Caco-2 (cell line): ENCODE data around the gene ADGRG1. TPM values are rescaled to one million over a fixed set of nuclear protein-coding genes. Genes with fewer than 3 reads are reported as not detected.

ENCODE experiments used
- BruUV-seq: library from RNA; stranded (reverse); fragments of 400-500 nt; replicated peaks from 2 replicates; lab custom pipeline; 2021; lab: Mats Ljungman, UMichigan
- CTCF ChIA-PET: fragments of 300-600 bp; sonication (Branson Sonifier 250); formaldehyde crosslinking; loops from one replicate; lab custom pipeline; 2022; ENCODE audit warnings: antibody characterized with exemption; lab: Charles Lee
- POLR2A ChIA-PET: fragments of 300-600 bp; sonication (Branson Sonifier 250); formaldehyde crosslinking; loops from one replicate; lab custom pipeline; 2022; ENCODE audit warnings: antibody characterized with exemption; lab: Charles Lee
- DNase-seq, 2 experiments: peaks; one replicate each; pipeline versions ENCODE4 v3.0.0 to v3.0.0-alpha.2; 2020 to 2022
- H3K27me3 ChIP-seq: replicated peaks from 2 replicates; pipeline ENCODE4 v1.6.0; 2011; ENCODE audit warnings: low read length; ENCODE audit not compliant: control insufficient read depth, insufficient read depth
- H3K36me3 ChIP-seq: 2 replicates; pipeline ENCODE4 v1.5.1; 2011; ENCODE audit warnings: low read length; ENCODE audit not compliant: control insufficient read depth, insufficient read depth
- H3K4me1 ChIP-seq: fragments of 250-450 bp; sonication (Bioruptor Pico); 2 replicates; pipeline ENCODE4 v1.5.1; 2020; ENCODE audit warnings: mild to moderate bottlenecking
- H3K4me3 ChIP-seq: 2 replicates; pipeline ENCODE4 v1.5.1; 2011; ENCODE audit warnings: low read depth, mild to moderate bottlenecking, control low read depth, low read length
- H3K9me3 ChIP-seq: fragments of 250-450 bp; sonication (Bioruptor Pico); 2 replicates; pipeline ENCODE4 v1.5.1; 2020; ENCODE audit warnings: mild to moderate bottlenecking, moderate library complexity
- H3K27ac Mint-ChIP-seq: one replicate; pipeline ENCODE4 v1.8.0; 2022; ENCODE audit warnings: mixed read lengths; ENCODE audit not compliant: unreplicated experiment
- H3K27me3 Mint-ChIP-seq: one replicate; pipeline ENCODE4 v1.8.0; 2022; ENCODE audit warnings: mixed read lengths; ENCODE audit not compliant: insufficient read depth, unreplicated experiment
- H3K36me3 Mint-ChIP-seq: one replicate; pipeline ENCODE4 v1.8.0; 2022; ENCODE audit warnings: mild to moderate bottlenecking, mixed read lengths; ENCODE audit not compliant: insufficient read depth, unreplicated experiment
- H3K4me1 Mint-ChIP-seq: one replicate; pipeline ENCODE4 v1.8.0; 2022; ENCODE audit warnings: low read depth, mixed read lengths; ENCODE audit not compliant: unreplicated experiment
- H3K4me3 Mint-ChIP-seq: one replicate; pipeline ENCODE4 v1.8.0; 2022; ENCODE audit warnings: mild to moderate bottlenecking, moderate library complexity, mixed read lengths; ENCODE audit not compliant: unreplicated experiment
- H3K9me3 Mint-ChIP-seq: one replicate; pipeline ENCODE4 v1.8.0; 2022; ENCODE audit warnings: mixed read lengths; ENCODE audit not compliant: unreplicated experiment
- intact Hi-C: fragments of 100-400 bp; cut with micrococcal nuclease; formaldehyde crosslinking; loops from one replicate; pipeline ENCODE4 v1.10.0; 2022; ENCODE audit not compliant: unreplicated experiment
- total RNA-seq: library from RNA; stranded (reverse); gene quantifications from 2 replicates; pipeline ENCODE4 v1.2.3, GENCODE V29; 2022
- TF ChIP-seq, protein P1 (sequence below), 2 experiments: fragments of 200-600 bp in 1 of 2; IDR thresholded peaks; 1 replicate in 1 of 2; 2 replicates in 1 of 2; pipeline versions ENCODE4 v1.5.1 to v1.8.0; 2011 to 2022; ENCODE audit warnings: antibody characterized with exemption in 1 of 2, control low read depth in 1 of 2, inconsistent platforms in 1 of 2, low read depth in 1 of 2, low read length in 1 of 2, mild to moderate bottlenecking in 1 of 2, moderate library complexity in 1 of 2; ENCODE audit not compliant: insufficient read depth in 1 of 2, severe bottlenecking in 1 of 2, unreplicated experiment in 1 of 2

Gene ADGRG1
- total RNA-seq, 1 experiment from 2014 or later = 195 TPM

DNA sequence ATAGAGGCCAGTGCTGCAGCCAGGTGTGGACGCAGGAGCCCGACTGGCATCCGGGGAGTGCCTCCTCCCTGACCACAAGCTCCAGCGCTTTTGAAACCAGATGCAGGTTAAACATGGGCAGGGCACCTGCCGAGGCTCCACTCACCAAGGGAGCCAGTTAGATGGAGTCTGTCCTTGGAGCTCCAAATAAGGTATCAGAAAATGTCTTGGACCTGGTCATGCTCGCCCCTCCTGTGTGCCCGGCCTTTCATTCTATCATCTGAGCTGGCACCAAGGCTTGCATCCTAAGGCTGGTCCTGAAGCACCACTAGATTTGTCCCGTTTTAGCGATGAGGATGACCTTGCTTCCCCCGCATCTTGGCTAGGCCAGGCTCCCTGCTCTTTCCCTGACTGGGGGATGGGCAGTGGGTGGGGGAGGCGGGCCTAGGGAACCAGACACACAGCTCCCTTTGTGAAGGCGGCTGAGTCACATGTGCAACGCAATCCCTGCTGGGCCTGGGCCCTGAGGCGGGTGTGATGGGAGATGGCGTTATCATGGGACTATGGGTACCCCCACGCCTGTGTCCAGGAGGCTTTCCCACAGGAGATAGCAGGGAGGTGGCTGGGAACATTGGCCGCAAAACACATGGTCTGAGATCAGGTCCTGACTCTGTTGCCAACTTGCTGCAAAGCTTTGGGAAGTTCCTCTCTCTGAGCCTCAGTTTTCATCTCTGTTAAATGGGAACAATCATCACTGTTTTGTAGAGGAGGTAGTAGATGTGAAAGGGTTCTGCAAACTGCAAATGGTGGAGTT lies 5.0 kb upstream of the ADGRG1 start:
- ChIA-PET POLR2A (no interaction called here), CTCF (interaction anchor here (0.8 to 1.8 kb wide), 3 partner anchors 15 to 32 kb away, joined by 3 to 10 read pairs (median 5); no protein-coding TSS in a partner anchor)
- intact Hi-C loops = no loop called here
- Mint-ChIP-seq H3K9me3 (no peaks in the 10 kb centered on the region), H3K4me1 (peaks cover 44% of the 10 kb centered on the region), H3K27ac (no peak overlapping the region), H3K36me3 (peaks cover 35% of the 10 kb centered on the region), H3K27me3 (no peaks in the 10 kb centered on the region), H3K4me3 (no peak overlapping the region)
- Histone ChIP-seq H3K36me3 (peaks cover 3% of the 10 kb centered on the region), H3K27me3 (no peaks in the 10 kb centered on the region), H3K9me3 (no peaks in the 10 kb centered on the region), H3K4me3 (no peak overlapping the region), H3K4me1 (peaks cover 48% of the 10 kb centered on the region)
- DNase-seq = no peak
- TF ChIP-seq, protein P1, sequence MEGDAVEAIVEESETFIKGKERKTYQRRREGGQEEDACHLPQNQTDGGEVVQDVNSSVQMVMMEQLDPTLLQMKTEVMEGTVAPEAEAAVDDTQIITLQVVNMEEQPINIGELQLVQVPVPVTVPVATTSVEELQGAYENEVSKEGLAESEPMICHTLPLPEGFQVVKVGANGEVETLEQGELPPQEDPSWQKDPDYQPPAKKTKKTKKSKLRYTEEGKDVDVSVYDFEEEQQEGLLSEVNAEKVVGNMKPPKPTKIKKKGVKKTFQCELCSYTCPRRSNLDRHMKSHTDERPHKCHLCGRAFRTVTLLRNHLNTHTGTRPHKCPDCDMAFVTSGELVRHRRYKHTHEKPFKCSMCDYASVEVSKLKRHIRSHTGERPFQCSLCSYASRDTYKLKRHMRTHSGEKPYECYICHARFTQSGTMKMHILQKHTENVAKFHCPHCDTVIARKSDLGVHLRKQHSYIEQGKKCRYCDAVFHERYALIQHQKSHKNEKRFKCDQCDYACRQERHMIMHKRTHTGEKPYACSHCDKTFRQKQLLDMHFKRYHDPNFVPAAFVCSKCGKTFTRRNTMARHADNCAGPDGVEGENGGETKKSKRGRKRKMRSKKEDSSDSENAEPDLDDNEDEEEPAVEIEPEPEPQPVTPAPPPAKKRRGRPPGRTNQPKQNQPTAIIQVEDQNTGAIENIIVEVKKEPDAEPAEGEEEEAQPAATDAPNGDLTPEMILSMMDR (IDR thresholded peaks at IDR 0.05; ENCODE audit: insufficient read depth in 1 of 2, low read depth in 1 of 2, low read length in 1 of 2, severe bottlenecking in 1 of 2, unreplicated experiment in 1 of 2) = no peak
- BruUV-seq = no TSS peak

DNA sequence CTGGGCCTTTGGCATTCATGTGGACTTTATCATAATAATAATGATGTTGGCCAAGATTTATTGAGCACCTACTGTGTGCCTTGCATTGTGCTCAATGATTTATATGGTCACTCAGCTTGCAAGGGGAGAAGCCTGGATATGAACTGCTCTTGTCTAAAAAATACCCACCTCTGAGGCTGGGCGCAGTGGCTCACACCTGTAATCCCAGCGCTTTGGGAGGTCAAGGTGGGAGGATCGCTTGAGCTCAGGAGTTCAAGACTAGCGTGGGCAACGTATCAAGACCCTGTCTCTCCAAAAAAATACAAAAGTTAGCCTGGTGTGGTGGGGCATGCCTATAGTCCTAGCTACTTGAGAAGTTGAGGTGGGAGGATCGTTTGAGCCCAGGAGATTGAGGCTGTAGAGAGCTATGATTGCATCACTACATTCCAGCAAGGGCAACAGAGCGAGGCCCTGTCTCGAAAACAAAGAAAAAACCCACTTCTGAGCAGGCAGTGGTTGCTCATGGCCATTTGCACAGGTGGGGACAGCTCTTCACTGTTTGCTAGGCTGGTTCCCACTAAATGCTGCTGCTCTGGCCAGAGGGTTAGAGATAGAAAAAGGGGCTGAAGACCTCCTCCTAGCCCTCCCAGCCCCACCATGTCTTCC lies 4.3 kb upstream of the ADGRG1 start:
- Mint-ChIP-seq H3K27ac (peak overlapping the region; percentile 66), H3K27me3 (no peaks in the 10 kb centered on the region), H3K9me3 (no peaks in the 10 kb centered on the region), H3K36me3 (peaks cover 35% of the 10 kb centered on the region), H3K4me1 (peaks cover 44% of the 10 kb centered on the region), H3K4me3 (no peak overlapping the region)
- BruUV-seq = no TSS peak
- POLR2A ChIA-PET = no interaction called here
- intact Hi-C loops = no loop called here
- DNase-seq = peak in 1 of 2 experiments; percentile 47
- H3K4me1 ChIP-seq = peaks cover 44% of the 10 kb centered on the region
- no peaks in the 10 kb centered on the region for H3K9me3 ChIP-seq
- CTCF ChIA-PET = interaction anchor here (1.3 to 1.8 kb wide), 2 partner anchors 15 to 24 kb away, joined by 5 to 10 read pairs; no protein-coding TSS in a partner anchor
- H3K4me3 ChIP-seq = no peak overlapping the region
- H3K27me3 ChIP-seq = no peaks in the 10 kb centered on the region
- TF ChIP-seq, protein P1 (IDR thresholded peaks at IDR 0.05; ENCODE audit: insufficient read depth in 1 of 2, low read depth in 1 of 2, low read length in 1 of 2, severe bottlenecking in 1 of 2, unreplicated experiment in 1 of 2) = no peak
- H3K36me3 ChIP-seq = peaks cover 3% of the 10 kb centered on the region

DNA sequence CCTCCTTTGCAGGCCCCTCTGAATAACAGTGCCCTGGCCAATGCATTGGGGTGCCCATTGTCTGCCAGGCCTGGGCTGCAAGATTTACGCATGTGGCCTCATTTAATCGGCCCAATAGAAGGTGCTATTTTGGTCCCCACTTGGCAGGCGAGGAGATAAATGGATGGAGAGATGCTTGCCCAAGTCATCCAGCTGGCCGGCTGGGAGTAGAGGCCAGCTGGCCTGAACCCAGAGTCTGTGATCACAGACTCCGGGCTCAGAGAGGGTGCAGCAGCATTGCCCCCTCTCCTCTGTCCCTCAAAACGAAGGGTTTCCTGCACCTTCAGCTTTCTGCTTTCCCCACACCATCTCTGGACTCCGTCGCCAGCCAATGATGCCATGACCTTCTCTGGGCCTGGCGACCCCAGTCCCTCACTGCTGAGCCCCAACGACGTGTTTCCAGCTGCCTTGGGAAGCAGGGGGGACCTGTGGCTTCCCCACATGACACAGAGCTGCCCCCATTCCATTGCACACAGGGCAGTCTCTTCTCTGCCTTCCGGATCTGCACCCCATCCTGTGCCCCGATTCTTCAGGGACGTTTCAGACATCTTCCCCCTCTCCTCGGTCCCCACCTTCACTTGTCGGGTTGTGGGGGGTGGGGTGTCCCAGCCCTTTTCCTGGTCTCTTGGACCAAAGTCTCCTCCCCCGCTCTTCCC lies 3.5 kb upstream of the ADGRG1 start:
- Mint-ChIP-seq H3K27me3 (no peaks in the 10 kb centered on the region), H3K4me3 (no peak overlapping the region), H3K9me3 (no peaks in the 10 kb centered on the region), H3K4me1 (peaks cover 37% of the 10 kb centered on the region), H3K36me3 (peaks cover 30% of the 10 kb centered on the region), H3K27ac (peak overlapping the region; percentile 66)
- TF ChIP-seq, protein P1 (IDR thresholded peaks at IDR 0.05; ENCODE audit: insufficient read depth in 1 of 2, low read depth in 1 of 2, low read length in 1 of 2, severe bottlenecking in 1 of 2, unreplicated experiment in 1 of 2) = no peak
- Histone ChIP-seq H3K4me1 (peaks cover 39% of the 10 kb centered on the region), H3K36me3 (peaks cover 3% of the 10 kb centered on the region), H3K9me3 (no peaks in the 10 kb centered on the region), H3K4me3 (no peak overlapping the region), H3K27me3 (no peaks in the 10 kb centered on the region)
- intact Hi-C loops = no loop called here
- CTCF ChIA-PET = interaction anchor here (1.8 kb wide), 1 partner anchor 25 kb away, joined by 10 read pairs; no protein-coding TSS in a partner anchor
- POLR2A ChIA-PET = no interaction called here
- BruUV-seq = no TSS peak
- no peak for DNase-seq
